Measurements from ENCODE around the gene PTPRM. TPM values are rescaled to one million over a fixed set of nuclear protein-coding genes. Genes with fewer than 3 reads are reported as not detected.

The PTPRM gene
- total and polyA plus RNA-seq, 2 of the 8 experiments (the other 6 are each of a cell fraction or from before 2014, with no cell fraction given): 4.1 to 7.0 TPM

DNA sequence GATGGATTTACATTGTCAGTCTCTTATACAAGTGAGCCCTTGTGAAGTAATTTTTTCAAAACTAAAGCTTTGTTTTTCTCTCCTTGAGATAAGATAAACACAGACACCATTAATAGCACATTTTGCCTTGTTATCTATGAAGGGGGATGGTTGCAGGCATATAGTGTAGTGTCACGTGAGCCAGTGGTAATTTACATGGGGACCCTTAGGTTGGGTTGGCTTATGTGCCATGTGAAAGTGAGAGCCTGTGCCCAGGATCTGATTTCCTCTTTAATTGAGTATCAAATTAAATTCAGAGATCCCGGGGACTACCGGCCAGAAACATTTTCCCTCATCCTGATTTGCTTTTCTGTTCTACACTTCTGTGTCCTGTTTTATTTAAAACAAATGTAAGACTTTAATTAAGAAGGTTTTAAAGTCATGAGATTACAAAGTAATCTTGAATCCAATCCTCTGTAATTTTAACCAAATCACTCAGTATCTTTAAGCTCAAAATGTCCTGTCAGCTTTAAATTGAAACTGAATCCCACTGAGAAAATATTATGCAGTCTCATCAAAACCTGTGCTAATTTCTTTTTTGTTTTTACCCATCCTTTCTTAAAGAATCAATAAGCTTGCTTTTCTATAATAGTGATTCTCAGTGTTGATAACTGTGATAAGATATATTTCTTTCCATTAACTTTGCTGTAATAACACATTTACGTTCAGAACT, 63.8 kb downstream of the PTPRM start:
- no peak overlapping the region for H3K27ac ChIP-seq (ENCODE audit: low read depth, low read length)
- no peak for FAIRE-seq
- H3K23me2 ChIP-seq (ENCODE audit: low read depth, low read length): no peaks in the 10 kb centered on the region
- no peak overlapping the region for H4K91ac ChIP-seq (replicated peaks; ENCODE audit: insufficient read length, low read length)
- H3K27me3 ChIP-seq (replicated peaks in 1 of 4; ENCODE audit: control insufficient read depth in 3 of 4, extremely low read depth in 1 of 4, insufficient read depth in 3 of 4, low read length in 3 of 4): no peaks in the 10 kb centered on the region
- no peak overlapping the region for H2BK5ac ChIP-seq (ENCODE audit: low read depth, low read length)
- no peak overlapping the region for H3K9ac ChIP-seq (replicated peaks in 1 of 4; ENCODE audit: extremely low read depth in 1 of 4, low read depth in 3 of 4, low read length in 3 of 4)
- no peaks in the 10 kb centered on the region for H3K79me1 ChIP-seq (ENCODE audit: low read depth, low read length)
- DNase-seq (ENCODE audit: low read depth in 1 of 2, low spot score in 2 of 2): no peak
- TF ChIP-seq RAD21 (IDR thresholded peaks at IDR 0.05 in 1 of 2, conservative IDR thresholded peaks at IDR 0.05 in 1 of 2; ENCODE audit: low read depth in 2 of 2, low read length in 2 of 2) (no peak), GTF2F1 (IDR thresholded peaks at IDR 0.05; ENCODE audit: borderline replicate concordance, low read depth, low read length) (no peak), HDAC2 (IDR thresholded peaks at IDR 0.05; ENCODE audit: borderline replicate concordance in 1 of 2, low read depth in 2 of 2, low read length in 2 of 2) (no peak), TEAD4 (IDR thresholded peaks at IDR 0.05; ENCODE audit: low read depth, low read length) (no peak), CBX5 (IDR thresholded peaks at IDR 0.05; ENCODE audit: low read depth, low read length) (no peak), SP1 (IDR thresholded peaks at IDR 0.05; ENCODE audit: low read depth, low read length) (no peak), CHD1 (IDR thresholded peaks at IDR 0.05; ENCODE audit: low read depth, low read length) (no peak), BRCA1 (IDR thresholded peaks at IDR 0.05; ENCODE audit: low read depth, low read length) (no peak)
- H4K5ac ChIP-seq (ENCODE audit: insufficient read length, low read depth, low read length): no peak overlapping the region
- H3K56ac ChIP-seq (replicated peaks; ENCODE audit: insufficient read length, low read depth, low read length): no peak overlapping the region
- no peaks in the 10 kb centered on the region for H3K79me2 ChIP-seq (ENCODE audit: control insufficient read depth in 1 of 2, insufficient read depth in 2 of 2, low read length in 2 of 2)
- POLR2A ChIA-PET (ENCODE audit: partially characterized antibody): no interaction called here
- H4K20me1 ChIP-seq (replicated peaks in 1 of 2; ENCODE audit: control insufficient read depth in 1 of 2, insufficient read depth in 2 of 2, low read length in 2 of 2): no peaks in the 10 kb centered on the region
- no peak overlapping the region for H2BK12ac ChIP-seq (ENCODE audit: low read depth, low read length)
- 90% methylated on average over 4 of the region's 4 CpGs; no CpG with 5 or more reads in 1 of the 2 experiments for WGBS, 2 experiments (ENCODE audit: extremely low coverage in 1 of 2, insufficient coverage in 1 of 2, insufficient read length in 1 of 2, insufficient replicate concordance in 2 of 2, low coverage in 1 of 2, low lambda C conversion rate in 2 of 2, missing lambda C conversion rate in 1 of 2)
- H3K4me1 ChIP-seq (replicated peaks in 1 of 4; ENCODE audit: control insufficient read depth in 3 of 4, insufficient read depth in 4 of 4, low read length in 3 of 4): no peaks in the 10 kb centered on the region
- no peak overlapping the region for H3K4ac ChIP-seq (replicated peaks; ENCODE audit: insufficient read length, low read depth, low read length)
- no peak overlapping the region for H2AFZ ChIP-seq (ENCODE audit: low read length)
- no peak overlapping the region for H3K18ac ChIP-seq (ENCODE audit: extremely low read depth, low read length)
- CTCF ChIA-PET (ENCODE audit: partially characterized antibody): interaction anchor here (0.6 kb wide), 1 partner anchor 63 kb away, joined by 3 read pairs; no protein-coding TSS in a partner anchor
- H2BK120ac ChIP-seq (replicated peaks; ENCODE audit: low read depth, low read length): no peak overlapping the region
- no peak overlapping the region for H2AK5ac ChIP-seq (ENCODE audit: low read depth, low read length)
- no peak overlapping the region for H2BK15ac ChIP-seq (ENCODE audit: low read length)
- H3K36me3 ChIP-seq (ENCODE audit: control insufficient read depth in 2 of 4, insufficient read depth in 4 of 4, low read length in 3 of 4): no peaks in the 10 kb centered on the region
- H4K8ac ChIP-seq (ENCODE audit: extremely low read depth, insufficient read depth, low read length): no peak overlapping the region
- H2BK20ac ChIP-seq (ENCODE audit: low read length): no peak overlapping the region
- no peak overlapping the region for H3K4me3 ChIP-seq (ENCODE audit: extremely low read depth in 1 of 4, insufficient read depth in 2 of 4, low read depth in 3 of 4, low read length in 4 of 4)
- no peak overlapping the region for H3K4me2 ChIP-seq (ENCODE audit: insufficient read depth in 1 of 2, low read depth in 2 of 2, low read length in 2 of 2)
- H3K9me3 ChIP-seq (ENCODE audit: insufficient read depth in 2 of 2, low read depth in 1 of 2, low read length in 1 of 2): no peaks in the 10 kb centered on the region
- no peak overlapping the region for H3K14ac ChIP-seq (ENCODE audit: insufficient read length)
- no peak overlapping the region for H3K23ac ChIP-seq (ENCODE audit: insufficient read length)
